H1 (cell line): ENCODE data around the gene DENND6B. TPM values are rescaled to one million over a fixed set of nuclear protein-coding genes. Genes with fewer than 3 reads are reported as not detected.

Source experiments
- CTCF ChIA-PET: fragments of 300-600 bp; sonication (Branson Sonifier 250); formaldehyde crosslinking; loops from one replicate; lab custom pipeline; 2021; ENCODE audit not compliant: partially characterized antibody; lab: Charles Lee
- POLR2A ChIA-PET: fragments of 300-600 bp; sonication (Branson Sonifier 250); formaldehyde crosslinking; loops from one replicate; lab custom pipeline; 2021; ENCODE audit warnings: inconsistent platforms; ENCODE audit not compliant: partially characterized antibody; lab: Charles Lee
- DNase-seq, 2 experiments: peaks; one replicate each; pipeline versions ENCODE4 v3.0.0 to v3.0.0-alpha.2; 2010 to 2022; ENCODE audit warnings: low spot score in 2 of 2, low read depth in 1 of 2, mixed read lengths in 1 of 2
- FAIRE-seq: peaks from 2 replicates; lab custom pipeline; 2011; peaks lifted over from hg19 to GRCh38; lab: Jason Lieb, UNC
- H2AFZ ChIP-seq: 2 replicates; pipeline ENCODE4 v1.8.1; 2012; ENCODE audit warnings: low read length, inconsistent platforms
- H2AK5ac ChIP-seq: 2 replicates; pipeline ENCODE4 v1.6.1; 2013; ENCODE audit warnings: low read depth, low read length
- H2BK120ac ChIP-seq: replicated peaks from 2 replicates; pipeline ENCODE3; 2013; ENCODE audit warnings: low read depth, low read length, inconsistent platforms
- H2BK12ac ChIP-seq: 2 replicates; pipeline ENCODE4 v1.6.1; 2013; ENCODE audit warnings: low read depth, low read length
- H2BK15ac ChIP-seq: 2 replicates; pipeline ENCODE4 v1.6.1; 2013; ENCODE audit warnings: low read length
- H2BK20ac ChIP-seq: 2 replicates; pipeline ENCODE4 v1.6.1; 2013; ENCODE audit warnings: low read length
- H2BK5ac ChIP-seq: 2 replicates; pipeline ENCODE4 v1.6.1; 2013; ENCODE audit warnings: low read depth, low read length
- H3K14ac ChIP-seq: 2 replicates; pipeline ENCODE4 v1.6.1; 2013; ENCODE audit warnings: inconsistent platforms; ENCODE audit not compliant: insufficient read length
- H3K18ac ChIP-seq: 2 replicates; pipeline ENCODE4 v1.6.1; 2013; ENCODE audit warnings: low read length; ENCODE audit errors: extremely low read depth
- H3K23ac ChIP-seq: 2 replicates; pipeline ENCODE4 v1.6.1; 2013; ENCODE audit warnings: inconsistent platforms; ENCODE audit not compliant: insufficient read length
- H3K23me2 ChIP-seq: 2 replicates; pipeline ENCODE4 v1.6.1; 2013; ENCODE audit warnings: low read depth, low read length
- H3K27ac ChIP-seq: 2 replicates; pipeline ENCODE4 v1.6.1; 2011; ENCODE audit warnings: low read depth, low read length, inconsistent platforms
- H3K27me3 ChIP-seq, 4 experiments: replicated peaks in 1 of 4; 1 replicate in 1 of 4; 2 replicates in 3 of 4; pipeline versions ENCODE4 v1.6.1 to v1.8.1; 2011 to 2013; ENCODE audit warnings: low read length in 3 of 4, mild to moderate bottlenecking in 3 of 4, inconsistent platforms in 2 of 4, mixed read lengths in 2 of 4, moderate library complexity in 1 of 4; ENCODE audit not compliant: control insufficient read depth in 3 of 4, insufficient read depth in 3 of 4; ENCODE audit errors: extremely low read depth in 1 of 4
- H3K36me3 ChIP-seq, 4 experiments: 2 replicates each; pipeline versions ENCODE4 v1.6.1 to v1.8.1; 2011 to 2013; ENCODE audit warnings: mild to moderate bottlenecking in 4 of 4, low read length in 3 of 4, moderate library complexity in 2 of 4, control low read depth in 1 of 4, inconsistent platforms in 1 of 4; ENCODE audit not compliant: insufficient read depth in 4 of 4, control insufficient read depth in 2 of 4
- H3K4ac ChIP-seq: replicated peaks from 2 replicates; pipeline ENCODE3; 2013; ENCODE audit warnings: low read length, low read depth, mixed read lengths, inconsistent platforms; ENCODE audit not compliant: insufficient read length
- H3K4me1 ChIP-seq, 4 experiments: replicated peaks in 1 of 4; 1 replicate in 1 of 4; 2 replicates in 3 of 4; pipeline versions ENCODE4 v1.6.1 to v1.8.1; 2011 to 2013; ENCODE audit warnings: low read length in 3 of 4, inconsistent platforms in 2 of 4, mixed read lengths in 1 of 4; ENCODE audit not compliant: insufficient read depth in 4 of 4, control insufficient read depth in 3 of 4
- H3K4me2 ChIP-seq, 2 experiments: 2 replicates each; pipeline versions ENCODE4 v1.6.1 to v1.8.1; 2011 to 2013; ENCODE audit warnings: low read depth in 2 of 2, low read length in 2 of 2, control low read depth in 1 of 2, inconsistent platforms in 1 of 2, mild to moderate bottlenecking in 1 of 2; ENCODE audit not compliant: insufficient read depth in 1 of 2
- H3K4me3 ChIP-seq, 4 experiments: fragments of 200-600, 300-600 bp in 1 of 4; sonication (generic), shearing (Covaris generic), sonication (Bioruptor Twin) in 1 of 4; 2 replicates each; pipeline versions ENCODE4 v1.5.1 to v1.8.1; 2011 to 2016; ENCODE audit warnings: low read length in 4 of 4, low read depth in 3 of 4, control low read depth in 2 of 4, inconsistent platforms in 2 of 4, mild to moderate bottlenecking in 2 of 4, mixed read lengths in 1 of 4, moderate library complexity in 1 of 4; ENCODE audit not compliant: insufficient read depth in 2 of 4; ENCODE audit errors: extremely low read depth in 1 of 4
- H3K56ac ChIP-seq: replicated peaks from 2 replicates; pipeline ENCODE3; 2013; ENCODE audit warnings: low read depth, mild to moderate bottlenecking, mixed read lengths, low read length, inconsistent platforms; ENCODE audit not compliant: insufficient read length
- H3K79me1 ChIP-seq: 2 replicates; pipeline ENCODE4 v1.6.1; 2013; ENCODE audit warnings: low read depth, low read length, control low read depth
- H3K79me2 ChIP-seq, 2 experiments: 2 replicates each; pipeline versions ENCODE4 v1.6.1 to v1.8.1; 2012 to 2013; ENCODE audit warnings: low read length in 2 of 2, mild to moderate bottlenecking in 2 of 2, inconsistent platforms in 1 of 2; ENCODE audit not compliant: insufficient read depth in 2 of 2, control insufficient read depth in 1 of 2
- H3K9ac ChIP-seq, 4 experiments: replicated peaks in 1 of 4; 1 replicate in 1 of 4; 2 replicates in 3 of 4; pipeline versions ENCODE4 v1.6.1 to v1.8.1; 2011 to 2013; ENCODE audit warnings: low read depth in 3 of 4, low read length in 3 of 4, control low read depth in 2 of 4, mild to moderate bottlenecking in 2 of 4, moderate library complexity in 2 of 4, inconsistent platforms in 1 of 4; ENCODE audit errors: extremely low read depth in 1 of 4
- H3K9me3 ChIP-seq, 2 experiments: 2 replicates each; pipeline versions ENCODE4 v1.6.1 to v1.8.1; 2012 to 2013; ENCODE audit warnings: mild to moderate bottlenecking in 2 of 2, moderate library complexity in 2 of 2, control low read depth in 1 of 2, inconsistent platforms in 1 of 2, low read depth in 1 of 2, low read length in 1 of 2, mixed read lengths in 1 of 2; ENCODE audit not compliant: insufficient read depth in 2 of 2
- H4K20me1 ChIP-seq, 2 experiments: replicated peaks in 1 of 2; 2 replicates each; pipeline versions ENCODE3 to v1.8.1; 2011 to 2013; ENCODE audit warnings: inconsistent platforms in 2 of 2, low read length in 2 of 2, mild to moderate bottlenecking in 1 of 2; ENCODE audit not compliant: insufficient read depth in 2 of 2, control insufficient read depth in 1 of 2
- H4K5ac ChIP-seq: 2 replicates; pipeline ENCODE4 v1.6.1; 2013; ENCODE audit warnings: low read length, low read depth, mixed read lengths, inconsistent platforms; ENCODE audit not compliant: insufficient read length
- H4K8ac ChIP-seq: 2 replicates; pipeline ENCODE4 v1.8.0; 2013; ENCODE audit warnings: mild to moderate bottlenecking, moderate library complexity, low read length, inconsistent platforms; ENCODE audit not compliant: insufficient read depth; ENCODE audit errors: extremely low read depth
- H4K91ac ChIP-seq: replicated peaks from 2 replicates; pipeline ENCODE3; 2013; ENCODE audit warnings: low read length, mixed read lengths, inconsistent platforms; ENCODE audit not compliant: insufficient read length
- CBX8 ChIP-seq: fragments of 300-800, 300-1000 bp; sonication (generic); IDR thresholded peaks from 2 replicates; pipeline ENCODE4 v1.7.1; 2016; ENCODE audit warnings: low read depth, low read length, borderline replicate concordance
- EP300 ChIP-seq, 2 experiments: IDR thresholded peaks; 1 replicate in 1 of 2; 2 replicates in 1 of 2; pipeline ENCODE4 v1.6.1; 2011 to 2012; ENCODE audit warnings: low read depth in 2 of 2, low read length in 2 of 2, mild to moderate bottlenecking in 2 of 2, borderline replicate concordance in 1 of 2, inconsistent platforms in 1 of 2, moderate library complexity in 1 of 2
- FOSL1 ChIP-seq: IDR thresholded peaks from 2 replicates; pipeline ENCODE4 v1.6.1; 2011; ENCODE audit warnings: mild to moderate bottlenecking, low read depth, low read length, moderate library complexity; ENCODE audit not compliant: insufficient read depth
- GTF2F1 ChIP-seq: IDR thresholded peaks from 2 replicates; pipeline ENCODE4 v1.6.1; 2012; ENCODE audit warnings: low read depth, low read length, improper control_type of control experiment, borderline replicate concordance
- JUN ChIP-seq: IDR thresholded peaks from 2 replicates; pipeline ENCODE4 v1.6.1; 2011; ENCODE audit warnings: low read depth, mild to moderate bottlenecking, improper control_type of control experiment, low read length
- KDM4A ChIP-seq: IDR thresholded peaks from one replicate; pipeline ENCODE4 v1.7.1; 2012; ENCODE audit warnings: low read depth, mild to moderate bottlenecking, moderate library complexity, low read length, inconsistent platforms; ENCODE audit not compliant: severe bottlenecking
- NANOG ChIP-seq: IDR thresholded peaks from 2 replicates; pipeline ENCODE4 v1.6.1; 2011; ENCODE audit warnings: low read length, low read depth, mild to moderate bottlenecking, inconsistent platforms; ENCODE audit not compliant: insufficient read depth, poor library complexity, severe bottlenecking
- RBBP5 ChIP-seq: IDR thresholded peaks from 2 replicates; pipeline ENCODE4 v1.7.1; 2012; ENCODE audit warnings: low read depth, mild to moderate bottlenecking, inconsistent platforms, low read length, moderate library complexity, borderline replicate concordance
- RXRA ChIP-seq: IDR thresholded peaks from 2 replicates; pipeline ENCODE4 v1.6.1; 2011; ENCODE audit warnings: low read depth, mild to moderate bottlenecking, low read length, moderate library complexity; ENCODE audit not compliant: insufficient read depth
- WGBS, 2 experiments: shearing (Covaris generic) in 1 of 2; methylation state at CpG; one replicate each; pipeline versions ENCODE4 v1.1.6 to v1.1.7; 2013 to 2015; ENCODE audit warnings: low lambda C conversion rate in 2 of 2, mixed read lengths in 2 of 2, inconsistent platforms in 1 of 2, low coverage in 1 of 2, missing lambda C conversion rate in 1 of 2; ENCODE audit not compliant: insufficient replicate concordance in 2 of 2, insufficient coverage in 1 of 2, insufficient read length in 1 of 2; ENCODE audit errors: extremely low coverage in 1 of 2, missing lambda C conversion rate in 1 of 2; 5-methylcytosine and 5-hydroxymethylcytosine counted together
- polyA plus RNA-seq, 7 experiments: library from polyadenylated mRNA; depleted of rRNA in 3 of 7; stranded (reverse) in 5 of 7; unstranded in 2 of 7; fragments of >200 nt in 5 of 7; fragments of 200-250 nt in 2 of 7; gene quantifications; 1 replicate in 5 of 7; 2 replicates in 1 of 7; 4 replicates in 1 of 7; pipeline versions ENCODE4 v1.2.1 to v1.2.3, GENCODE V29; 2011 to 2013; ENCODE audit warnings: missing spikeins in 2 of 7, mixed read lengths in 2 of 7
- total RNA-seq: library from RNA; stranded (reverse); fragmentation: NEBNext Ultra II Directional; extraction: Animal tissue kit (Norgen Biotek cat#: 25700); gene quantifications from 2 replicates; pipeline ENCODE4 v1.2.1, GENCODE V29; 2021
- TF ChIP-seq, protein P1 (sequence below): IDR thresholded peaks from 2 replicates; pipeline ENCODE4 v1.6.1; 2011; ENCODE audit warnings: low read length, improper control_type of control experiment

Gene DENND6B
- total and polyA plus RNA-seq, 2 of the 8 experiments (the other 6 are each of a cell fraction or from before 2014, with no cell fraction given), result 1.1 to 1.9 TPM

DNA sequence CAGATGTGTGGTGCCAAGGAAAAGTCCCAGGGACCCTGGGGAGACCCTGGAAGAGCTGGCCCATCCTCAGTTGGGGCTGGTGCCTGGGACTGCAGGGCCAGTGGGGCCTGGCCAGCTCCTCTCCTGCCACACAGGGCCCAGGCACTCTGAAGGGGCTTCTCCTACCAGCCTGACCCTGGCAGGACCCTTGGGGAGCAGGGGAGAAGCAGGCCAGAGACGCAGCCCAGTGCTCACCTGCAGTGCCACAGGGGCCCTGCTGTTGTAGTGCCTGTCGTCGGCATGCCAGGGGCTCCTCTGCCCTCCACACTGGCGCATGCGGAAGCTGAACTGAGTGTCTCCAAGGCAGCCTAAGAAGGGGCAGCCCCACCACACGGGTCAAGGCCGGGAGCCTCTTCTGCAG is 9.1 kb downstream of the DENND6B start:
- Histone ChIP-seq H3K9me3 (no peaks in the 10 kb centered on the region), H3K14ac (no peak overlapping the region), H4K5ac (no peak overlapping the region), H4K20me1 (no peaks in the 10 kb centered on the region), H3K4me2 (no peak overlapping the region), H3K27me3 (no peaks in the 10 kb centered on the region), H3K4ac (no peak overlapping the region), H3K18ac (no peak overlapping the region), H2BK20ac (no peak overlapping the region), H3K9ac (no peak overlapping the region), H3K79me1 (no peaks in the 10 kb centered on the region), H4K91ac (no peak overlapping the region), H3K4me1 (peaks cover 0 to 10% (median 4%) of the 10 kb centered on the region in 4 experiments; a peak in 3 of 7 replicates), H2AK5ac (no peak overlapping the region), H3K56ac (no peak overlapping the region), H3K23me2 (no peaks in the 10 kb centered on the region; the same call in 1 of the 2 replicates), H3K27ac (no peak overlapping the region), H3K36me3 (no peaks in the 10 kb centered on the region), H2BK5ac (no peak overlapping the region), H3K23ac (no peak overlapping the region), H2BK120ac (no peak overlapping the region), H2AFZ (no peak overlapping the region), H4K8ac (no peak overlapping the region), H3K79me2 (no peaks in the 10 kb centered on the region), H2BK12ac (no peak overlapping the region), H3K4me3 (no peak overlapping the region), H2BK15ac (peak overlapping the region; percentile 61; the same call in 1 of the 2 replicates)
- ChIA-PET POLR2A (interaction anchor here (0.6 to 2.3 kb wide), 2 partner anchors 11 to 15 kb away, joined by 3 to 6 read pairs; no protein-coding TSS in a partner anchor), CTCF (interaction anchor here (1.1 to 1.8 kb wide), 9 partner anchors 9 to 139 kb away, joined by 3 to 8 read pairs (median 4); partner anchors contain the start of gene DENND6B)
- DNase-seq (no peak), FAIRE-seq (no peak)
- WGBS, 2 experiments, result 95% methylated on average over 7 of the region's 7 CpGs; no CpG with 5 or more reads in 1 of the 2 experiments
- TF ChIP-seq FOSL1 (no peak), RBBP5 (no peak), RXRA (no peak), KDM4A (no peak), JUN (no peak), CBX8 (no peak), NANOG (no peak), GTF2F1 (no peak), EP300 (IDR thresholded peaks at IDR 0.05; ENCODE audit: borderline replicate concordance in 1 of 2, low read depth in 2 of 2, low read length in 2 of 2) (no peak)
- TF ChIP-seq, protein P1, sequence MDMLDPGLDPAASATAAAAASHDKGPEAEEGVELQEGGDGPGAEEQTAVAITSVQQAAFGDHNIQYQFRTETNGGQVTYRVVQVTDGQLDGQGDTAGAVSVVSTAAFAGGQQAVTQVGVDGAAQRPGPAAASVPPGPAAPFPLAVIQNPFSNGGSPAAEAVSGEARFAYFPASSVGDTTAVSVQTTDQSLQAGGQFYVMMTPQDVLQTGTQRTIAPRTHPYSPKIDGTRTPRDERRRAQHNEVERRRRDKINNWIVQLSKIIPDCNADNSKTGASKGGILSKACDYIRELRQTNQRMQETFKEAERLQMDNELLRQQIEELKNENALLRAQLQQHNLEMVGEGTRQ, result no peak
